Left lung (tissue), 14 donors: Measurements from ENCODE around the gene SEC14L6. TPM values are rescaled to one million over a fixed set of nuclear protein-coding genes. Genes with fewer than 3 reads are reported as not detected.
A peak's percentile ranks its signal among the peaks of the same experiment; 100 is the strongest.
"Not testable (repeated sequence)": the region's sequence is repeated elsewhere in the genome, so short reads cannot be mapped to it uniquely, and the experiment has no call there.

Experiments
- ATAC-seq: fragments of 200-7000 bp; cut with Tn5 transposase; one replicate; pipeline ENCODE4 v1.9.1; 2020; ENCODE audit warnings: moderate library complexity
- DNase-seq, 4 donors: peaks; one replicate each; pipeline ENCODE4 v3.0.0-alpha.2; 2013 to 2020
- H3K27ac ChIP-seq, 2 donors: fragments of 200-600 bp; sonication (generic) in 1 of 2; one replicate each; pipeline versions ENCODE4 v1.5.0 to v1.8.0; 2020 to 2021
- H3K27me3 ChIP-seq, 2 donors: fragments of 200-600 bp; sonication (generic) in 1 of 2; one replicate each; pipeline versions ENCODE4 v1.5.0 to v1.8.0; 2020 to 2021
- H3K36me3 ChIP-seq, 2 donors: fragments of 200-600 bp; sonication (generic) in 1 of 2; one replicate each; pipeline versions ENCODE4 v1.5.0 to v1.8.0; 2020 to 2021
- H3K4me1 ChIP-seq, 2 donors: fragments of 200-600 bp; one replicate each; pipeline ENCODE4 v1.8.0; 2021
- H3K4me3 ChIP-seq, 2 donors: fragments of 200-600 bp; sonication (generic) in 1 of 2; one replicate each; pipeline versions ENCODE4 v1.5.0 to v1.8.0; 2020 to 2021; ENCODE audit warnings: mild to moderate bottlenecking in 1 of 2
- H3K9me3 ChIP-seq, 2 donors: fragments of 200-600 bp; sonication (generic) in 1 of 2; one replicate each; pipeline versions ENCODE4 v1.5.0 to v1.8.0; 2020 to 2021
- CTCF ChIP-seq, 2 donors: fragments of 200-600 bp; sonication (generic) in 1 of 2; IDR thresholded peaks; one replicate each; pipeline versions ENCODE4 v1.5.0 to v1.8.0; 2021; ENCODE audit warnings: antibody characterized with exemption in 2 of 2
- intact Hi-C, 2 donors: fragments of 100-400 bp; cut with DNase I; formaldehyde crosslinking; loops; one replicate each; pipeline versions ENCODE4 v1.11.2 to v1.14.2; 2022
- long read RNA-seq, 12 donors: library from polyadenylated mRNA in 2 of 12; unstranded in 2 of 12; transcript quantifications; one replicate each; pipeline ENCODE4 v2.0.0 and lab custom pipeline, GENCODE V29; 2019 to 2026
- polyA plus RNA-seq, 6 donors: library from polyadenylated mRNA; unstranded; fragments of 120-200 nt; gene quantifications; one replicate each; pipeline ENCODE4 v1.2.1, GENCODE V29; 2013; ENCODE audit not compliant: insufficient read length in 6 of 6
- total RNA-seq, 2 donors: library from RNA; stranded (reverse); fragmentation: NEBNext Ultra II Directional; extraction: Animal tissue kit (Norgen Biotek cat#: 25700); gene quantifications; one replicate each; pipeline ENCODE4 v1.2.1, GENCODE V29; 2021
- donor health status: DM: no; HTN: yes; CAD: no.
- donor health status: DM: no; HTN: no; CAD: no.

Gene SEC14L6
- total RNA-seq = 1 to 10 TPM; 4.0 to 9.1 TPM
- polyA plus RNA-seq = 1 to 10 TPM; 2.0 to 3.7 (median 2.7) TPM
- long read RNA-seq, donor 1 = 0 reads
- long read RNA-seq, donor 2 = 0 reads
- long read RNA-seq, donor 3 = 0 reads
- long read RNA-seq, donor 4, partial matches to known transcripts = 0 of 1 reads
- long read RNA-seq, donor 4, other reads (novel, unspliced or antisense) = 1 of 1 reads
- long read RNA-seq, donor 5 = 0 reads
- long read RNA-seq, donor 6 = 0 reads
- long read RNA-seq, donor 7 = 0 reads
- long read RNA-seq, donor 8 = 0 reads
- long read RNA-seq, donor 9 = 0 reads
- long read RNA-seq, donor 10, partial matches to known transcripts = 0 of 1 reads
- long read RNA-seq, donor 10, other reads (novel, unspliced or antisense) = 1 of 1 reads
- long read RNA-seq, donor 11 = 0 reads
- long read RNA-seq, donor 12 = 0 reads

- Histone ChIP-seq H3K27ac (no peak within 1 kb of the TSS), H3K36me3 (no peaks in the 10 kb centered on the region), H3K4me3 (no peak within 1 kb of the TSS), H3K9me3 (no peaks in the 10 kb centered on the region), H3K27me3 (peaks cover 4 to 31% of the 10 kb centered on the region in 2 donors), H3K4me1 (no peaks in the 10 kb centered on the region)
- no peak for ATAC-seq
- intact Hi-C loops = no loop called here
- DNase-seq = no peak
- TF ChIP-seq CTCF (IDR thresholded peaks at IDR 0.05) = no peak
Observed at GRCh38 chr22:30546616-30547015, at the start of gene SEC14L6. Gene SEC14L6 (minus strand): TSS chr22:30546741. CDS start chr22:30546682, 59 bp downstream.

GRCh38 chr22:30596199-30596598 is 49.7 kb upstream of the SEC14L6 start:
- no peak for ATAC-seq

GRCh38 chr22:30592360-30592713 is 45.8 kb upstream of the SEC14L6 start:
- Histone ChIP-seq H3K36me3 (peaks cover 0 to 23% of the 10 kb centered on the region in 2 donors), H3K4me1 (peaks cover 8 to 22% of the 10 kb centered on the region in 2 donors), H3K4me3 (peak overlapping the region; percentile 87 to 95), H3K27ac (peak overlapping the region in 1 of 2 donors; percentile 67)
- ATAC-seq, intact Hi-C loops, DNase-seq, H3K27me3 ChIP-seq, H3K9me3 ChIP-seq: not testable (repeated sequence)

More at GRCh38 chr22:30596199-30596598, 49.7 kb upstream of the SEC14L6 start:
- H3K36me3 ChIP-seq = no peaks in the 10 kb centered on the region
- no peaks in the 10 kb centered on the region for H3K27me3 ChIP-seq
- intact Hi-C loops = no loop called here
- no peak for TF ChIP-seq CTCF (IDR thresholded peaks at IDR 0.05)
- H3K4me3 ChIP-seq = no peak overlapping the region
- no peaks in the 10 kb centered on the region for H3K9me3 ChIP-seq
- H3K27ac ChIP-seq = no peak overlapping the region
- peaks cover under 1 to 6% of the 10 kb centered on the region in 2 donors for H3K4me1 ChIP-seq
- no peak for DNase-seq

GRCh38 chr22:30591588-30592359 is 45.2 kb upstream of the SEC14L6 start, which contains the start of gene PES1:
Gene PES1 (minus strand): TSS chr22:30591910. CDS start chr22:30591833, 77 bp downstream.
- Histone ChIP-seq H3K27me3 (no peaks in the 10 kb centered on the region), H3K9me3 (no peaks in the 10 kb centered on the region), H3K27ac (peak within 1 kb of the TSS; percentile 67 to 73), H3K4me3 (peak within 1 kb of the TSS; percentile 87 to 95), H3K36me3 (peaks cover 0 to 28% of the 10 kb centered on the region in 2 donors), H3K4me1 (peaks cover 8 to 22% of the 10 kb centered on the region in 2 donors)
- DNase-seq (peak; percentile 95 to 99 (median 98)), ATAC-seq (peak; percentile 99)
- intact Hi-C loops = no loop called here
- TF ChIP-seq CTCF (IDR thresholded peaks at IDR 0.05) = no peak

- intact Hi-C loops = no loop called here
- Histone ChIP-seq H3K27me3 (no peaks in the 10 kb centered on the region), H3K4me1 (peaks cover 8 to 22% of the 10 kb centered on the region in 2 donors), H3K4me3 (peak overlapping the region; percentile 87 to 95), H3K9me3 (no peaks in the 10 kb centered on the region), H3K36me3 (peaks cover 0 to 34% of the 10 kb centered on the region in 2 donors), H3K27ac (peak overlapping the region in 1 of 2 donors; percentile 67)
- DNase-seq (no peak), ATAC-seq (no peak)
- no peak for TF ChIP-seq CTCF (IDR thresholded peaks at IDR 0.05)
Observed at GRCh38 chr22:30591191-30591587, 44.6 kb upstream of the SEC14L6 start.
